Mesenchymal stem cell (in vitro differentiated cells and primary cell): ENCODE data around the gene RANBP3.

Experiments used
- DNase-seq: peaks from one replicate; pipeline ENCODE4 v3.0.0-alpha.2; 2013
- H2AFZ ChIP-seq: one replicate; pipeline ENCODE4 v1.6.1; 2013; ENCODE audit warnings: low read depth, mild to moderate bottlenecking, control low read depth, inconsistent platforms, low read length, moderate library complexity
- H2AK5ac ChIP-seq: 2 replicates; pipeline ENCODE4 v1.6.1; 2013; ENCODE audit warnings: low read length, moderate library complexity, mild to moderate bottlenecking, inconsistent platforms; ENCODE audit not compliant: severe bottlenecking
- H2BK120ac ChIP-seq: one replicate; pipeline ENCODE4 v1.6.1; 2013; ENCODE audit warnings: low read depth, mild to moderate bottlenecking, inconsistent platforms, low read length, moderate library complexity
- H2BK12ac ChIP-seq, 2 experiments: one replicate each; pipeline ENCODE4 v1.6.1; 2013; ENCODE audit warnings: inconsistent platforms in 2 of 2, low read length in 2 of 2, mild to moderate bottlenecking in 2 of 2, moderate library complexity in 2 of 2, control low read depth in 1 of 2
- H2BK15ac ChIP-seq: one replicate; pipeline ENCODE4 v1.6.1; 2013; ENCODE audit warnings: mild to moderate bottlenecking, low read depth, inconsistent platforms; ENCODE audit not compliant: poor library complexity, severe bottlenecking
- H2BK5ac ChIP-seq: 2 replicates; pipeline ENCODE4 v1.6.1; 2013; ENCODE audit warnings: low read depth, mild to moderate bottlenecking, low read length, control low read depth, inconsistent platforms; ENCODE audit not compliant: poor library complexity, severe bottlenecking
- H3K14ac ChIP-seq, 2 experiments: one replicate each; pipeline ENCODE4 v1.6.1; 2013; ENCODE audit warnings: inconsistent platforms in 2 of 2, low read length in 2 of 2, control low read depth in 1 of 2, mild to moderate bottlenecking in 1 of 2, moderate library complexity in 1 of 2
- H3K18ac ChIP-seq, 2 experiments: one replicate each; pipeline ENCODE4 v1.6.1; 2013; ENCODE audit warnings: inconsistent platforms in 2 of 2, low read length in 2 of 2, control low read depth in 1 of 2, low read depth in 1 of 2, mild to moderate bottlenecking in 1 of 2
- H3K23ac ChIP-seq, 2 experiments: one replicate each; pipeline ENCODE4 v1.6.1; 2013; ENCODE audit warnings: inconsistent platforms in 2 of 2, low read length in 2 of 2, mild to moderate bottlenecking in 2 of 2, moderate library complexity in 2 of 2, control low read depth in 1 of 2
- H3K27ac ChIP-seq: 2 replicates; pipeline ENCODE4 v1.5.1; 2013; ENCODE audit warnings: mild to moderate bottlenecking, moderate library complexity, low read length, control low read depth, inconsistent platforms; ENCODE audit not compliant: poor library complexity, severe bottlenecking
- H3K27me3 ChIP-seq, 2 experiments: 2 replicates each; pipeline versions ENCODE4 v1.6.1 to v1.7.0; 2013; ENCODE audit warnings: low read length in 2 of 2, mild to moderate bottlenecking in 2 of 2, moderate library complexity in 2 of 2, control low read depth in 1 of 2, inconsistent platforms in 1 of 2; ENCODE audit not compliant: control insufficient read depth in 1 of 2, insufficient read depth in 1 of 2
- H3K36me3 ChIP-seq, 2 experiments: 2 replicates each; pipeline versions ENCODE4 v1.6.1 to v1.7.0; 2013; ENCODE audit warnings: low read length in 2 of 2, control low read depth in 1 of 2, inconsistent platforms in 1 of 2, low read depth in 1 of 2, mild to moderate bottlenecking in 1 of 2; ENCODE audit not compliant: insufficient read depth in 2 of 2, control insufficient read depth in 1 of 2
- H3K4ac ChIP-seq, 2 experiments: one replicate each; pipeline ENCODE4 v1.6.1; 2013; ENCODE audit warnings: inconsistent platforms in 2 of 2, low read length in 2 of 2, mild to moderate bottlenecking in 2 of 2, moderate library complexity in 2 of 2, control low read depth in 1 of 2, low read depth in 1 of 2
- H3K4me1 ChIP-seq: 2 replicates; pipeline ENCODE4 v1.6.1; 2013; ENCODE audit warnings: low read depth, low read length, control low read depth; ENCODE audit not compliant: control insufficient read depth, insufficient read depth
- H3K4me2 ChIP-seq: 2 replicates; pipeline ENCODE4 v1.6.1; 2013; ENCODE audit warnings: low read length, mild to moderate bottlenecking, inconsistent platforms; ENCODE audit not compliant: poor library complexity, severe bottlenecking
- H3K4me3 ChIP-seq, 2 experiments: 2 replicates each; pipeline versions ENCODE4 v1.5.1 to v1.7.0; 2013; ENCODE audit warnings: low read length in 2 of 2, mild to moderate bottlenecking in 2 of 2, control low read depth in 1 of 2, low read depth in 1 of 2; ENCODE audit not compliant: insufficient read depth in 1 of 2
- H3K79me1 ChIP-seq: replicated peaks from 2 replicates; pipeline ENCODE4 v1.6.1; 2013; ENCODE audit warnings: mild to moderate bottlenecking, control low read depth, low read length, inconsistent platforms; ENCODE audit not compliant: poor library complexity, severe bottlenecking
- H3K9ac ChIP-seq: 2 replicates; pipeline ENCODE4 v1.7.0; 2013; ENCODE audit warnings: mild to moderate bottlenecking, low read length, moderate library complexity
- H3K9me3 ChIP-seq: 2 replicates; pipeline ENCODE4 v1.7.0; 2013; ENCODE audit warnings: mild to moderate bottlenecking, low read length; ENCODE audit not compliant: control insufficient read depth
- H4K8ac ChIP-seq: one replicate; pipeline ENCODE4 v1.6.1; 2013; ENCODE audit warnings: inconsistent platforms, mild to moderate bottlenecking, low read length, moderate library complexity
- H4K91ac ChIP-seq: one replicate; pipeline ENCODE4 v1.6.1; 2013; ENCODE audit warnings: mild to moderate bottlenecking, low read length, inconsistent platforms
- WGBS: methylation state at CpG from one replicate; pipeline ENCODE4 v1.1.7; 2013; ENCODE audit warnings: mixed read lengths; 5-methylcytosine and 5-hydroxymethylcytosine counted together

Gene RANBP3

GRCh38 chr19:6015841-6016545 is 38.1 kb upstream of the RANBP3 start:
- no peak overlapping the region for H4K8ac ChIP-seq
- H4K91ac ChIP-seq: no peak overlapping the region
- H3K27ac ChIP-seq: no peak overlapping the region
- no peak overlapping the region for H3K9ac ChIP-seq
- no peak overlapping the region for H2AFZ ChIP-seq
- H3K36me3 ChIP-seq: peaks cover 3 to 59% of the 10 kb centered on the region in 2 experiments
- no peak overlapping the region for H3K4me2 ChIP-seq
- peaks cover 2% of the 10 kb centered on the region for H3K4me1 ChIP-seq
- H3K27me3 ChIP-seq: peaks cover 0 to 3% of the 10 kb centered on the region in 2 experiments
- WGBS: 96% methylated on average over 26 of the region's 26 CpGs
- H3K4ac ChIP-seq: no peak overlapping the region
- H3K23ac ChIP-seq: no peak overlapping the region
- H3K9me3 ChIP-seq: no peaks in the 10 kb centered on the region
- no peak overlapping the region for H2BK12ac ChIP-seq
- no peak overlapping the region for H2BK5ac ChIP-seq
- H2BK120ac ChIP-seq: no peak overlapping the region
- H2BK15ac ChIP-seq: no peak overlapping the region
- H3K4me3 ChIP-seq: no peak overlapping the region
- DNase-seq: no peak
- no peak overlapping the region for H2AK5ac ChIP-seq
- peak overlapping the region in 1 of 2 experiments; percentile 31 for H3K14ac ChIP-seq
- H3K18ac ChIP-seq: no peak overlapping the region
- no peaks in the 10 kb centered on the region for H3K79me1 ChIP-seq

DNA sequence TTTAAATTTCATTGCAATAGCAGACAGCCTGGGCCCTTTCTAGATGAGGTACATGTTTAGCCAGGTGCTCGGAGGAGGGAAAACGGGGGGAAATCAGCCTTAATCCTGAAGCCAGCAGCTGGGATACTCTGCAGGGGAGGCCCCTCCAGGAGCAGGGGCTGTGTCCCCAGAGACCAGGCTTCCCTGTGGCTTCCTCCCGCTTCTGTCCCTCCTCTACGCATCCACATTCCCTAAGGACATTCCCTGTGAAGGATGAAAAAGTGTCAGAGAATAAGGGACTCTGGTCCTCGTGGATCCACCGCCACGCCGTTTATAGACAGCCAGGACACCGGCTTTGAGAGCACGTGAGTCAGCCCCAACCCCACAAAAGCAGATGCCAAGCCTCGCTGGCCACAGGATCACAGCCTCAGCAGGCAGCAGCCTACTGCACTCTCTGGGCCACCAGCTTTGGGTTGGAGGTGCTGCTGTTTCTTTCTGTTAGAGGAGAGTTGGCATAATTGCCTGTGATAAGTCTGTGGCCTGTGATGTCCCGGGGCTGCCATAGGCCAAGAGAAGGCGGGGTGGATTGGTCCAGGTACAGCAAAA is 36.7 kb upstream of the RANBP3 start:
- H4K8ac ChIP-seq: no peak overlapping the region
- H4K91ac ChIP-seq: no peak overlapping the region
- H2AK5ac ChIP-seq: no peak overlapping the region
- H2BK12ac ChIP-seq: no peak overlapping the region
- no peak overlapping the region for H2BK15ac ChIP-seq
- H3K14ac ChIP-seq: no peak overlapping the region
- no peak for DNase-seq
- no peak overlapping the region for H3K9ac ChIP-seq
- peaks cover 0 to 58% of the 10 kb centered on the region in 2 experiments for H3K36me3 ChIP-seq
- no peak overlapping the region for H3K27ac ChIP-seq
- H3K18ac ChIP-seq: no peak overlapping the region
- H3K9me3 ChIP-seq: no peaks in the 10 kb centered on the region
- H3K4me1 ChIP-seq: peaks cover 2% of the 10 kb centered on the region
- 87% methylated on average over 11 of the region's 13 CpGs for WGBS
- no peak overlapping the region for H2AFZ ChIP-seq
- H3K4me2 ChIP-seq: no peak overlapping the region
- no peak overlapping the region for H2BK5ac ChIP-seq
- H3K27me3 ChIP-seq: peaks cover 0 to 3% of the 10 kb centered on the region in 2 experiments
- no peaks in the 10 kb centered on the region for H3K79me1 ChIP-seq
- no peak overlapping the region for H2BK120ac ChIP-seq
- H3K4me3 ChIP-seq: no peak overlapping the region
- H3K4ac ChIP-seq: no peak overlapping the region
- no peak overlapping the region for H3K23ac ChIP-seq

GRCh38 chr19:6012426-6013170 is 34.7 kb upstream of the RANBP3 start:
- H3K9ac ChIP-seq: no peak overlapping the region
- H2BK12ac ChIP-seq: no peak overlapping the region
- H3K79me1 ChIP-seq: no peaks in the 10 kb centered on the region
- H3K4ac ChIP-seq: no peak overlapping the region
- no peak overlapping the region for H4K91ac ChIP-seq
- no peak overlapping the region for H3K4me3 ChIP-seq
- H4K8ac ChIP-seq: no peak overlapping the region
- H3K23ac ChIP-seq: no peak overlapping the region
- H2AFZ ChIP-seq: no peak overlapping the region
- H3K27ac ChIP-seq: no peak overlapping the region
- no peak overlapping the region for H3K18ac ChIP-seq
- H2BK120ac ChIP-seq: no peak overlapping the region
- H2BK15ac ChIP-seq: no peak overlapping the region
- no peak overlapping the region for H3K4me2 ChIP-seq
- peaks cover 0 to 57% of the 10 kb centered on the region in 2 experiments for H3K36me3 ChIP-seq
- no peak for DNase-seq
- H3K9me3 ChIP-seq: no peaks in the 10 kb centered on the region
- WGBS: 95% methylated on average over 16 of the region's 18 CpGs
- no peak overlapping the region for H2BK5ac ChIP-seq
- H3K14ac ChIP-seq: no peak overlapping the region
- no peak overlapping the region for H2AK5ac ChIP-seq
- peaks cover 0 to 3% of the 10 kb centered on the region in 2 experiments for H3K27me3 ChIP-seq
- peaks cover 2% of the 10 kb centered on the region for H3K4me1 ChIP-seq

GRCh38 chr19:6011794-6012193 is 33.9 kb upstream of the RANBP3 start:
- Histone ChIP-seq H2BK15ac (no peak overlapping the region), H2BK120ac (no peak overlapping the region), H3K4me3 (no peak overlapping the region), H3K18ac (no peak overlapping the region), H3K4ac (no peak overlapping the region), H3K79me1 (no peaks in the 10 kb centered on the region), H3K27me3 (no peaks in the 10 kb centered on the region), H3K4me1 (peaks cover 2% of the 10 kb centered on the region), H2AFZ (no peak overlapping the region), H4K91ac (no peak overlapping the region), H3K9ac (no peak overlapping the region), H3K4me2 (no peak overlapping the region), H3K14ac (no peak overlapping the region), H4K8ac (no peak overlapping the region), H2BK5ac (no peak overlapping the region), H3K36me3 (peaks cover 5 to 65% of the 10 kb centered on the region in 2 experiments), H2AK5ac (no peak overlapping the region), H3K27ac (no peak overlapping the region), H2BK12ac (no peak overlapping the region), H3K9me3 (no peaks in the 10 kb centered on the region), H3K23ac (no peak overlapping the region)
- WGBS: 100% methylated on average over 1 of the region's 1 CpG
- no peak for DNase-seq
